WTC11 (cell line): ENCODE measurements around the gene CHST14. TPM values are rescaled to one million over a fixed set of nuclear protein-coding genes. Genes with fewer than 3 reads are reported as not detected.

ENCODE experiments used
- ATAC-seq: fragments of 200-7000 bp; cut with Tn5 transposase; 2 replicates; pipeline ENCODE4 v1.10.0; 2021; ENCODE audit warnings: mild to moderate bottlenecking, moderate library complexity
- CTCF ChIA-PET: fragments of 300-600 bp; sonication (Branson Sonifier 250); formaldehyde crosslinking; loops from one replicate; lab custom pipeline; 2021; ENCODE audit warnings: antibody characterized with exemption; lab: Charles Lee
- POLR2A ChIA-PET: fragments of 350-600 bp; sonication (Branson Sonifier 250); formaldehyde crosslinking; loops from one replicate; lab custom pipeline; 2021; ENCODE audit warnings: antibody characterized with exemption; lab: Charles Lee
- DNase-seq: peaks from one replicate; pipeline ENCODE4 v3.0.0; 2021; ENCODE audit warnings: low spot score
- H3K27ac Mint-ChIP-seq: 2 replicates; pipeline ENCODE4 v1.8.0; 2021; ENCODE audit warnings: mixed read lengths
- H3K27me3 Mint-ChIP-seq: 2 replicates; pipeline ENCODE4 v1.8.0; 2021; ENCODE audit warnings: low read depth, mild to moderate bottlenecking, moderate library complexity, mixed read lengths
- H3K36me3 Mint-ChIP-seq: 2 replicates; pipeline ENCODE4 v1.8.0; 2021; ENCODE audit warnings: mixed read lengths
- H3K4me1 Mint-ChIP-seq: 2 replicates; pipeline ENCODE4 v1.8.0; 2022; ENCODE audit warnings: mixed read lengths
- H3K4me3 Mint-ChIP-seq: 2 replicates; pipeline ENCODE4 v1.8.0; 2021; ENCODE audit warnings: mild to moderate bottlenecking, moderate library complexity, mixed read lengths
- H3K9me3 Mint-ChIP-seq: 2 replicates; pipeline ENCODE4 v1.8.0; 2021; ENCODE audit warnings: mixed read lengths
- ARID4B ChIP-seq: sonication (generic); formaldehyde crosslinking; IDR thresholded peaks from 2 replicates; pipeline ENCODE4 v1.8.0; 2023; ENCODE audit warnings: missing genetic modification reagents, mild to moderate bottlenecking, borderline replicate concordance
- CREM ChIP-seq: sonication (generic); formaldehyde crosslinking; IDR thresholded peaks from 2 replicates; pipeline ENCODE4 v1.8.1; 2022; ENCODE audit warnings: mild to moderate bottlenecking, missing genetic modification reagents, moderate library complexity
- FOXK1 ChIP-seq: sonication (generic); formaldehyde crosslinking; IDR thresholded peaks from 2 replicates; pipeline ENCODE4 v1.8.0; 2022; ENCODE audit warnings: mild to moderate bottlenecking, moderate library complexity, missing genetic modification reagents
- FOXP1 ChIP-seq: sonication (generic); formaldehyde crosslinking; IDR thresholded peaks from 2 replicates; pipeline ENCODE4 v1.8.0; 2022; ENCODE audit warnings: missing genetic modification reagents, mild to moderate bottlenecking, moderate library complexity, borderline replicate concordance
- GABPB1 ChIP-seq: sonication (generic); formaldehyde crosslinking; IDR thresholded peaks from 2 replicates; pipeline ENCODE4 v1.8.1; 2023; ENCODE audit warnings: mild to moderate bottlenecking, missing genetic modification reagents
- IRF2 ChIP-seq: sonication (generic); formaldehyde crosslinking; IDR thresholded peaks from 2 replicates; pipeline ENCODE4 v1.8.0; 2022; ENCODE audit warnings: low read depth, missing genetic modification reagents, borderline replicate concordance
- NR1H2 ChIP-seq: sonication (generic); formaldehyde crosslinking; IDR thresholded peaks from 2 replicates; pipeline ENCODE4 v1.9.0; 2021; ENCODE audit warnings: mild to moderate bottlenecking, moderate library complexity, missing genetic modification reagents
- TEAD4 ChIP-seq: sonication (generic); formaldehyde crosslinking; IDR thresholded peaks from 2 replicates; pipeline ENCODE4 v1.8.0; 2022; ENCODE audit warnings: mild to moderate bottlenecking, missing genetic modification reagents
- ZNF138 ChIP-seq: sonication (generic); formaldehyde crosslinking; conservative IDR thresholded peaks from 2 replicates; pipeline ENCODE4 v1.8.1; 2022; ENCODE audit warnings: mild to moderate bottlenecking, moderate library complexity, missing genetic modification reagents
- ZNF263 ChIP-seq: sonication (generic); formaldehyde crosslinking; IDR thresholded peaks from 2 replicates; pipeline ENCODE4 v1.8.1; 2022; ENCODE audit warnings: low read depth, mild to moderate bottlenecking, moderate library complexity, missing genetic modification reagents
- ZNF532 ChIP-seq: fragments of 250-450 bp; sonication (Bioruptor Pico); IDR thresholded peaks from 2 replicates; pipeline ENCODE4 v1.9.0; 2021; ENCODE audit warnings: mild to moderate bottlenecking, borderline replicate concordance
- total RNA-seq: library from RNA; stranded (reverse); gene quantifications from 3 replicates; pipeline ENCODE4 v1.2.3, GENCODE V29; 2021
- TF ChIP-seq, protein P1 (sequence below): sonication (generic); formaldehyde crosslinking; IDR thresholded peaks from 2 replicates; pipeline ENCODE4 v1.8.0; 2022; ENCODE audit warnings: mild to moderate bottlenecking, missing genetic modification reagents

CHST14 gene
- total RNA-seq, 1 experiment from 2014 or later: 21.3 TPM

- H3K4me3 Mint-ChIP-seq: no peak overlapping the region
- CTCF ChIA-PET: interaction anchor here (1.0 kb wide), 1 partner anchor 8 kb away, joined by 4 read pairs; the partner anchor contains the start of gene BAHD1
- no peaks in the 10 kb centered on the region for H3K9me3 Mint-ChIP-seq
- peak overlapping the region; percentile 36; the same call in 1 of the 2 replicates for H3K27ac Mint-ChIP-seq
- H3K36me3 Mint-ChIP-seq: peaks cover 2% of the 10 kb centered on the region; the same call in 1 of the 2 replicates
- H3K27me3 Mint-ChIP-seq: no peaks in the 10 kb centered on the region
- no peak for TF ChIP-seq ARID4B (CRISPR knock-in tag)
- TF ChIP-seq IRF2 (CRISPR knock-in tag): no peak
- TF ChIP-seq CREM (CRISPR knock-in tag): no peak
- TF ChIP-seq ZNF532 (CRISPR knock-in tag): no peak
- no peak for TF ChIP-seq FOXK1
- no peak for TF ChIP-seq ZNF138 (CRISPR knock-in tag)
- TF ChIP-seq GABPB1: no peak
- no peak for TF ChIP-seq ZNF263 (CRISPR knock-in tag)
- no peak for TF ChIP-seq NR1H2
- TF ChIP-seq, all 79 proteins: peak for 0
- peaks cover 76% of the 10 kb centered on the region for H3K4me1 Mint-ChIP-seq
- ATAC-seq (no peak), DNase-seq (no peak)
- POLR2A ChIA-PET: interaction anchor here (5.8 kb wide), 1 partner anchor 9 kb away, joined by 32 read pairs; the partner anchor contains the start of gene BAHD1
Measured at GRCh38 chr15:40449275-40449674, 21.5 kb upstream of the CHST14 start.

GRCh38 chr15:40450047-40450446, 20.7 kb upstream of the CHST14 start:
- H3K4me1 Mint-ChIP-seq: peaks cover 76% of the 10 kb centered on the region
- no peak for DNase-seq
- ATAC-seq: no peak
- peaks cover 2% of the 10 kb centered on the region; the same call in 1 of the 2 replicates for H3K36me3 Mint-ChIP-seq
- ChIA-PET CTCF (interaction anchor here (0.8 to 2.3 kb wide), 7 partner anchors 9 to 407 kb away, joined by 3 to 9 read pairs (median 6); partner anchors contain the start of genes BAHD1 and RPUSD2), POLR2A (interaction anchor here (2.3 to 5.8 kb wide), 2 partner anchors 9 to 20 kb away, joined by 9 to 32 read pairs; partner anchors contain the start of genes BAHD1 and CHST14)
- H3K27me3 Mint-ChIP-seq: no peaks in the 10 kb centered on the region
- TF ChIP-seq FOXP1 (CRISPR knock-in tag) (no peak), IRF2 (CRISPR knock-in tag) (no peak), TEAD4 (CRISPR knock-in tag) (no peak)
- TF ChIP-seq, protein P1, sequence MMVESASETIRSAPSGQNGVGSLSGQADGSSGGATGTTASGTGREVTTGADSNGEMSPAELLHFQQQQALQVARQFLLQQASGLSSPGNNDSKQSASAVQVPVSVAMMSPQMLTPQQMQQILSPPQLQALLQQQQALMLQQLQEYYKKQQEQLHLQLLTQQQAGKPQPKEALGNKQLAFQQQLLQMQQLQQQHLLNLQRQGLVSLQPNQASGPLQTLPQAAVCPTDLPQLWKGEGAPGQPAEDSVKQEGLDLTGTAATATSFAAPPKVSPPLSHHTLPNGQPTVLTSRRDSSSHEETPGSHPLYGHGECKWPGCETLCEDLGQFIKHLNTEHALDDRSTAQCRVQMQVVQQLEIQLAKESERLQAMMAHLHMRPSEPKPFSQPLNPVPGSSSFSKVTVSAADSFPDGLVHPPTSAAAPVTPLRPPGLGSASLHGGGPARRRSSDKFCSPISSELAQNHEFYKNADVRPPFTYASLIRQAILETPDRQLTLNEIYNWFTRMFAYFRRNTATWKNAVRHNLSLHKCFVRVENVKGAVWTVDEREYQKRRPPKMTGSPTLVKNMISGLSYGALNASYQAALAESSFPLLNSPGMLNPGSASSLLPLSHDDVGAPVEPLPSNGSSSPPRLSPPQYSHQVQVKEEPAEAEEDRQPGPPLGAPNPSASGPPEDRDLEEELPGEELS (CRISPR knock-in tag): 0 out of 2 replicates have a peak, but pooled peaks have one; percentile 27
- H3K4me3 Mint-ChIP-seq: no peak overlapping the region
- H3K27ac Mint-ChIP-seq: peak overlapping the region; percentile 68
- no peaks in the 10 kb centered on the region for H3K9me3 Mint-ChIP-seq
